Endothelial cell of umbilical vein (primary cell): ENCODE data around the gene CRHR2. TPM values are rescaled to one million over a fixed set of nuclear protein-coding genes. Genes with fewer than 3 reads are reported as not detected.

Source experiments
- BruUV-seq: library from RNA; stranded (reverse); fragments of 400-500 nt; replicated peaks from 2 replicates; lab custom pipeline; 2021; lab: Mats Ljungman, UMichigan
- CTCF ChIA-PET: fragments of 300-600, 350-600 bp; sonication (Branson Sonifier 250); formaldehyde crosslinking; loops from one replicate; lab custom pipeline; 2021; ENCODE audit warnings: antibody characterized with exemption, inconsistent platforms; lab: Charles Lee
- POLR2A ChIA-PET: fragments of 300-600, 350-600 bp; sonication (Branson Sonifier 250); formaldehyde crosslinking; loops from one replicate; lab custom pipeline; 2021; ENCODE audit warnings: antibody characterized with exemption, inconsistent platforms; lab: Charles Lee
- DNase-seq: peaks from one replicate; pipeline ENCODE4 v3.0.0-alpha.2; 2011; ENCODE audit warnings: low read depth, low spot score
- FAIRE-seq: peaks from 2 replicates; lab custom pipeline; 2011; peaks lifted over from hg19 to GRCh38; lab: Jason Lieb, UNC
- H2AFZ ChIP-seq: 2 replicates; pipeline ENCODE4 v1.6.0; 2012; ENCODE audit warnings: low read depth, low read length, control low read depth, inconsistent platforms
- H3K27ac ChIP-seq: 2 replicates; pipeline ENCODE4 v1.5.1; 2011; ENCODE audit warnings: low read depth, mild to moderate bottlenecking, control low read depth, low read length, moderate library complexity; ENCODE audit not compliant: insufficient read depth
- H3K27me3 ChIP-seq, 2 experiments: 2 replicates each; pipeline versions ENCODE4 v1.6.0 to v1.6.1; 2011; ENCODE audit warnings: low read length in 2 of 2, mixed read lengths in 1 of 2; ENCODE audit not compliant: control insufficient read depth in 2 of 2, insufficient read depth in 2 of 2
- H3K36me3 ChIP-seq, 2 experiments: 2 replicates in 1 of 2; 3 replicates in 1 of 2; pipeline ENCODE4 v1.5.1; 2011; ENCODE audit warnings: low read length in 2 of 2, mild to moderate bottlenecking in 1 of 2, moderate library complexity in 1 of 2; ENCODE audit not compliant: control insufficient read depth in 2 of 2, insufficient read depth in 2 of 2; ENCODE audit errors: extremely low read depth in 1 of 2
- H3K4me1 ChIP-seq: 3 replicates; pipeline ENCODE4 v1.5.1; 2011; ENCODE audit warnings: mild to moderate bottlenecking, low read length; ENCODE audit not compliant: control insufficient read depth, insufficient read depth; ENCODE audit errors: extremely low read depth
- H3K4me2 ChIP-seq: 2 replicates; pipeline ENCODE4 v1.6.1; 2011; ENCODE audit warnings: low read length, control low read depth, mixed read lengths; ENCODE audit not compliant: insufficient read depth
- H3K4me3 ChIP-seq, 3 experiments: fragments of 200-600 bp in 1 of 3; sonication (generic), shearing (Covaris generic) in 1 of 3; replicated peaks in 1 of 3; 2 replicates each; pipeline ENCODE4 v1.5.1; 2011 to 2016; ENCODE audit warnings: control low read depth in 3 of 3, low read length in 3 of 3, mild to moderate bottlenecking in 2 of 3, inconsistent platforms in 1 of 3, low read depth in 1 of 3, moderate library complexity in 1 of 3; ENCODE audit not compliant: insufficient read depth in 1 of 3
- H3K79me2 ChIP-seq: 2 replicates; pipeline ENCODE4 v1.6.0; 2012; ENCODE audit warnings: low read length, inconsistent platforms; ENCODE audit not compliant: control insufficient read depth, insufficient read depth
- H3K9ac ChIP-seq: replicated peaks from 2 replicates; pipeline ENCODE3; 2011; ENCODE audit warnings: low read length, control low read depth; ENCODE audit not compliant: insufficient read depth; ENCODE audit errors: extremely low read depth
- H3K9me1 ChIP-seq: replicated peaks from 3 replicates; pipeline ENCODE4 v1.6.0; 2011; ENCODE audit warnings: mild to moderate bottlenecking, low read length; ENCODE audit not compliant: control insufficient read depth, insufficient read depth; ENCODE audit errors: extremely low read depth
- H3K9me3 ChIP-seq: replicated peaks from 2 replicates; pipeline ENCODE4 v1.5.1; 2012; ENCODE audit warnings: low read length, inconsistent platforms; ENCODE audit not compliant: control insufficient read depth, insufficient read depth
- H4K20me1 ChIP-seq: replicated peaks from 2 replicates; pipeline ENCODE3; 2011; ENCODE audit warnings: mild to moderate bottlenecking, low read length; ENCODE audit not compliant: control insufficient read depth, insufficient read depth; ENCODE audit errors: extremely low read depth
- EZH2 ChIP-seq: IDR thresholded peaks from 2 replicates; pipeline ENCODE4 v1.6.1; 2012; ENCODE audit warnings: borderline replicate concordance, low read depth, mild to moderate bottlenecking, moderate library complexity, low read length, inconsistent platforms; ENCODE audit not compliant: severe bottlenecking
- FOS ChIP-seq: IDR thresholded peaks from 2 replicates; pipeline ENCODE4 v1.6.1; 2011; ENCODE audit warnings: mild to moderate bottlenecking, low read length, moderate library complexity, borderline replicate concordance; ENCODE audit not compliant: insufficient read depth
- GATA2 ChIP-seq: IDR thresholded peaks from 2 replicates; pipeline ENCODE4 v1.7.0; 2011; ENCODE audit warnings: low read depth, mild to moderate bottlenecking, moderate library complexity, mixed read lengths, low read length; ENCODE audit not compliant: insufficient read length, insufficient read depth
- JUN ChIP-seq: IDR thresholded peaks from 2 replicates; pipeline ENCODE4 v1.6.1; 2011; ENCODE audit warnings: borderline replicate concordance, low read depth; ENCODE audit not compliant: insufficient read length, insufficient read depth
- MYC ChIP-seq: IDR thresholded peaks from one replicate; pipeline ENCODE4 v1.6.1; 2011; ENCODE audit warnings: mild to moderate bottlenecking, low read depth, low read length
- POLR2A ChIP-seq: IDR thresholded peaks from 2 replicates; pipeline ENCODE4 v1.6.1; 2012; ENCODE audit warnings: low read depth, mild to moderate bottlenecking, control low read depth, low read length
- POLR2AphosphoS5 ChIP-seq: IDR thresholded peaks from 2 replicates; pipeline ENCODE4 v1.6.1; 2012; ENCODE audit warnings: low read depth, mild to moderate bottlenecking, control low read depth, low read length, moderate library complexity; ENCODE audit not compliant: insufficient read depth
- dilution Hi-C: fragments of 300-500 bp; cut with MboI; formaldehyde crosslinking; loops from one replicate; pipeline ENCODE4 v1.15.0; 2019; ENCODE audit warnings: low sequenced_read_pairs; ENCODE audit not compliant: extremely low pct_ligation_motif_present
- intact Hi-C: fragments of 100-400 bp; cut with micrococcal nuclease; formaldehyde crosslinking; loops from one replicate; pipeline ENCODE4 v1.10.0; 2022
- polyA plus RNA-seq, 4 experiments: library from polyadenylated mRNA; depleted of rRNA in 3 of 4; stranded (reverse) in 3 of 4; unstranded in 1 of 4; fragments of >200 nt; gene quantifications; 2 replicates each; pipeline versions ENCODE4 v1.2.1 to v1.2.3, GENCODE V29; 2011 to 2012; ENCODE audit warnings: missing spikeins in 1 of 4
- total RNA-seq: library from RNA; stranded (reverse); gene quantifications from 2 replicates; pipeline ENCODE4 v1.2.3, GENCODE V29; 2021
- TF ChIP-seq, protein P1 (sequence below), 2 donors: IDR thresholded peaks; 1 replicate in 1 of 2; 2 replicates in 1 of 2; pipeline ENCODE4 v1.5.1; 2011; ENCODE audit warnings: low read length in 2 of 2, mild to moderate bottlenecking in 2 of 2, moderate library complexity in 2 of 2, control low read depth in 1 of 2, inconsistent platforms in 1 of 2, low read depth in 1 of 2; ENCODE audit not compliant: insufficient read depth in 1 of 2; ENCODE audit errors: extremely low read depth in 1 of 2
- TF ChIP-seq, protein P2 (sequence below): IDR thresholded peaks from 2 replicates; pipeline ENCODE4 v1.6.1; 2011; ENCODE audit not compliant: insufficient read depth, insufficient read length

The CRHR2 gene
- total and polyA plus RNA-seq, 2 donors (not counting 3 experiments of a cell fraction or from before 2014, with no cell fraction given) = not detected

DNA sequence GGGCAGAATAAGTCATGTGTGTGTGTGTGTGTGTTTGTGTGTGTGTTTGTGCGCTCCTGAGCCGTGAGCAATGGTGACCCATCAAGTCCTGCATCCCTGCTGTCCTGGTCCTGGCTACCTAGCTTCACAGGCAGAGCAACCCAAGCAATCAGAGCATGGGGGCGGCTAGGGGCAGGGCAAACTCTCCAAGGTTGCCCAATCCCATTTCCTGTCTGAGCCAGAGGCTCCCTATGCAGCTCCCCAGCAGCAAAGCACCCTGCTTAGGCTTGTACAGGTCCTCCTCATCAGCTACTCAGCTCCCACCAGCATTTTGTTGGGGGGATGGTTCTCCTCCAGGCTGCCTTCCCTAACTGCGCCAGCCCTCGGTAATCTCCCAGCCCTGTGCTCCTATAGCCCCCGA is 31.1 kb upstream of the CRHR2 start:
- no peak overlapping the region for H3K4me2 ChIP-seq
- dilution Hi-C loops = no loop called here
- no peak overlapping the region for H3K27ac ChIP-seq
- H4K20me1 ChIP-seq = no peaks in the 10 kb centered on the region
- no peaks in the 10 kb centered on the region for H3K4me1 ChIP-seq
- H2AFZ ChIP-seq = no peak overlapping the region
- DNase-seq (no peak), FAIRE-seq (no peak)
- TF ChIP-seq FOS (no peak), POLR2AphosphoS5 (no peak), EZH2 (no peak), GATA2 (no peak), JUN (no peak), MYC (no peak), POLR2A (no peak)
- TF ChIP-seq, protein P1, sequence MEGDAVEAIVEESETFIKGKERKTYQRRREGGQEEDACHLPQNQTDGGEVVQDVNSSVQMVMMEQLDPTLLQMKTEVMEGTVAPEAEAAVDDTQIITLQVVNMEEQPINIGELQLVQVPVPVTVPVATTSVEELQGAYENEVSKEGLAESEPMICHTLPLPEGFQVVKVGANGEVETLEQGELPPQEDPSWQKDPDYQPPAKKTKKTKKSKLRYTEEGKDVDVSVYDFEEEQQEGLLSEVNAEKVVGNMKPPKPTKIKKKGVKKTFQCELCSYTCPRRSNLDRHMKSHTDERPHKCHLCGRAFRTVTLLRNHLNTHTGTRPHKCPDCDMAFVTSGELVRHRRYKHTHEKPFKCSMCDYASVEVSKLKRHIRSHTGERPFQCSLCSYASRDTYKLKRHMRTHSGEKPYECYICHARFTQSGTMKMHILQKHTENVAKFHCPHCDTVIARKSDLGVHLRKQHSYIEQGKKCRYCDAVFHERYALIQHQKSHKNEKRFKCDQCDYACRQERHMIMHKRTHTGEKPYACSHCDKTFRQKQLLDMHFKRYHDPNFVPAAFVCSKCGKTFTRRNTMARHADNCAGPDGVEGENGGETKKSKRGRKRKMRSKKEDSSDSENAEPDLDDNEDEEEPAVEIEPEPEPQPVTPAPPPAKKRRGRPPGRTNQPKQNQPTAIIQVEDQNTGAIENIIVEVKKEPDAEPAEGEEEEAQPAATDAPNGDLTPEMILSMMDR (IDR thresholded peaks at IDR 0.05; ENCODE audit: extremely low read depth in 1 of 2, insufficient read depth in 1 of 2, low read depth in 1 of 2, low read length in 2 of 2) = no peak
- TF ChIP-seq, protein P2, sequence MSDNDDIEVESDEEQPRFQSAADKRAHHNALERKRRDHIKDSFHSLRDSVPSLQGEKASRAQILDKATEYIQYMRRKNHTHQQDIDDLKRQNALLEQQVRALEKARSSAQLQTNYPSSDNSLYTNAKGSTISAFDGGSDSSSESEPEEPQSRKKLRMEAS = no peak
- H3K9ac ChIP-seq = no peak overlapping the region
- H3K79me2 ChIP-seq = no peaks in the 10 kb centered on the region
- CTCF ChIA-PET = no interaction called here
- H3K4me3 ChIP-seq = no peak overlapping the region
- H3K9me1 ChIP-seq = no peaks in the 10 kb centered on the region
- no TSS peak for BruUV-seq
- no peaks in the 10 kb centered on the region for H3K36me3 ChIP-seq
- no peaks in the 10 kb centered on the region for H3K9me3 ChIP-seq
- POLR2A ChIA-PET = no interaction called here
- H3K27me3 ChIP-seq = no peaks in the 10 kb centered on the region
- intact Hi-C loops = no loop called here
